ENCODE data around the gene CHST13.

CHST13 gene, protein sequence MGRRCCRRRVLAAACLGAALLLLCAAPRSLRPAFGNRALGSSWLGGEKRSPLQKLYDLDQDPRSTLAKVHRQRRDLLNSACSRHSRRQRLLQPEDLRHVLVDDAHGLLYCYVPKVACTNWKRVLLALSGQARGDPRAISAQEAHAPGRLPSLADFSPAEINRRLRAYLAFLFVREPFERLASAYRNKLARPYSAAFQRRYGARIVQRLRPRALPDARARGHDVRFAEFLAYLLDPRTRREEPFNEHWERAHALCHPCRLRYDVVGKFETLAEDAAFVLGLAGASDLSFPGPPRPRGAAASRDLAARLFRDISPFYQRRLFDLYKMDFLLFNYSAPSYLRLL

DNA sequence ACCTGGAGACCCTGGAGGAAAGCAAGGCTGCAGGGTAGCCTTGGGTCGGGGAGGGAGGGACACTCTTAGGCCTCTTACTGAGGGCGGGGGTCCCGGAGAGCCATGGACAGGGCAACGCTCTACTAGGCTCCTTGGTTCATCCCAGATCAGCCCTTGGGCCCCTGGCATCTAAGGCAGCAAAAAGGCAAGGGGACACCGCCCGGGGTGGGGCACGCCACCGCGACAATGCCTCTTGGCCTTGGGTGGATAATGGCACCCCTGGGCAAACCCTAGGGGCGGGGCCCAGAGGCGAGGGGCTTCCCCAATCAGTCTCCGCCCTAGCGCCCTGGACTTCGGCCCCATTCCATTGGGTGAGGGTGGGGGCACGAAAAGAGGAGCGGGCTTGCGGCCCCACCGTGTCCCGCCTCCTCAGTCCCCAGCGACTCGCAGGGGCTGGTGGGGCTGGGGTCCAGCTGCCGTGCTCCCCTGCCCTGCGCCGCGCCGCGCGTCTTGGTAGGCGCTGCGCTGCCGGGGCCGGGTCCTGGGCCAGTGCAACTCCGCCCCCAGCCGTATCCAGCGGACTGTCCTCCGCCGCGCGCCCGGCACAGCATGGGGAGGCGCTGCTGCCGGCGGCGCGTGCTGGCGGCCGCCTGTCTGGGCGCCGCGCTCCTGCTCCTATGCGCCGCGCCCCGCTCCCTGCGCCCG, at the start of gene CHST13:
TSS of gene CHST13 (plus strand) at position 411 of the 684 bp plus-strand sequence. CDS start at position 589, 178 bp downstream.
- peak; percentile 87 for DNase-seq (ENCODE audit: low spot score)

DNA sequence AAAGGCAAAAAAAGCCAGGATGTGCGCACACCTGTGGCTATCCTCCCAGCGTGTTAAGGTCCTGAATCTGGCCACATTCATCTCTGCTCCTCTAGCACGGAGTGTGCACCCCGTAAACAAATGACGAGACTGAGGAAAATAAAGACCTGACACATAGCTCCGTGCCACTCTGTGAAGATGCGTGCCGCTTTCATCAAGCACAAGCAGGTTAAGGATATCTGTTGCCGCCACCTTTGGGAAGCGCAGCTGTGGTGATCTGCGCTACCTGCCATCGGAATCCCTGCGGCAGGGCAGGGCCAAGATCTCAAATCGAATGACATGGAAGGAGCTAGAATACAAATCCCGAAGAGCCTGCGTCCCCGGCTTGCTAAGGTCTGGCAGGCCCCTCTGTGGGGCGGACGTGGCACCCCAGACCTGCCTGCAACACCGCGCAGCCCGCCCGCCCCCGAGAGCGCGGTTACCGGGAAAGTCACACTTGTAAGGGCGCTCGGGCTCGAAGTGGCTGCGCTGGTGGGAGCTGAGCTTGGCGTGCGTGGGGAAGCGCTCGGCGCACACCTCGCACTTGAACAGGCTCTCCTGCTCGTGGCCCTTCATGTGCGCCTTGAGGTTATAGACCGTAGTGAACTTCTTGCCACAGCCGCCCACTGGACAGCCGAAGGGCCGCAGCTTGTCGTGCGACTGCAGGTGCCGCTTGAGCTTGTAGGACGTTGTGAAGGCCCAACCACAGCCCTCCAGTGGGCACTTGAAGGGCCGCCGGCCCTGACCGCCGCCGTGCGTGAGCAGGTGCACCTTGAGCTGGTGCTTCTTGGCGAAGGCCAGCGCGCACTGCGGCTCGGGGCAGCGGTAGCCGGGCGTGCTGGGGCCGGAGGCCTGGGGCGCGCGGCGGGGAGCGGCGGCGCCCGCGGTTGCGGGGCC, 49.2 kb upstream of the CHST13 start:
- DNase-seq (ENCODE audit: low spot score): peak; percentile 53

DNA sequence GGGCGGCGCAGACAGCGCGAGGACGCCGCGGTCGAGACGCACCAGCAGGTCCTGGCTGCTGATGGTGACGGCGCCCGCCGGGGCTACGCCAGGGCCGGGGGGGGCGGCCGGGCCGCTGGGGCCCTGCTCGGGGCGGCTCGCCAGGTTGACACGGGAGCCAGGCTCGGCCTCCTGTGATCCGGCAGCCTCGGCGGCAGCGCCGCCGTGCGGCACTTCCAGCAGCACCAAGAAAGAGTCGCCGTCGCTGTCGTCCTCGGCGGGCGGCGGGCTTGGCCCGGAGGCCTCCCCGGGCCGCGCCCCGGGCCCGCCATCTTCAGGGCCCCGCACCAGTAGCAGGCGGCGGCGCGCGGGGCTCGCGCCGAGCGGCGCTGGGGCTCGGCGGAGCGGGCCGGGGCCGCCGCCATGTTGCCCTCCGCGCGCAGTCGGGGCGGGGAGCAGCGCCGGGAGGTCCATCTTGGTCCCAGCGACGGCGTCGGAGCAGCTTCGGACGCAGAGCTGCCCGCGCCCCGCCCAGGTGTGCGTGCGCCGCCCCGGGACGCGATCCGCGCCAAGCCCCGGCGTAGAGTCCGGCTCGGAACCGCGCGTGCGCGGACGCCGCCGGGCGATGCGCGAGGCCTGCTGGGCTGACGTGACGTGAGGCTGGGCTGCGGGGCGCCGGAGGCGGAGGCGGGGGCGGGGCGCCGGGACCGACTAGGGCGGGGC, 48.4 kb upstream of the CHST13 start, which contains the start of gene ZXDC:
TSS of gene ZXDC (minus strand) at position 479 of the 702 bp plus-strand sequence. CDS start at position 453, 26 bp downstream.
- peak; percentile 99 for DNase-seq (ENCODE audit: low spot score)

DNA sequence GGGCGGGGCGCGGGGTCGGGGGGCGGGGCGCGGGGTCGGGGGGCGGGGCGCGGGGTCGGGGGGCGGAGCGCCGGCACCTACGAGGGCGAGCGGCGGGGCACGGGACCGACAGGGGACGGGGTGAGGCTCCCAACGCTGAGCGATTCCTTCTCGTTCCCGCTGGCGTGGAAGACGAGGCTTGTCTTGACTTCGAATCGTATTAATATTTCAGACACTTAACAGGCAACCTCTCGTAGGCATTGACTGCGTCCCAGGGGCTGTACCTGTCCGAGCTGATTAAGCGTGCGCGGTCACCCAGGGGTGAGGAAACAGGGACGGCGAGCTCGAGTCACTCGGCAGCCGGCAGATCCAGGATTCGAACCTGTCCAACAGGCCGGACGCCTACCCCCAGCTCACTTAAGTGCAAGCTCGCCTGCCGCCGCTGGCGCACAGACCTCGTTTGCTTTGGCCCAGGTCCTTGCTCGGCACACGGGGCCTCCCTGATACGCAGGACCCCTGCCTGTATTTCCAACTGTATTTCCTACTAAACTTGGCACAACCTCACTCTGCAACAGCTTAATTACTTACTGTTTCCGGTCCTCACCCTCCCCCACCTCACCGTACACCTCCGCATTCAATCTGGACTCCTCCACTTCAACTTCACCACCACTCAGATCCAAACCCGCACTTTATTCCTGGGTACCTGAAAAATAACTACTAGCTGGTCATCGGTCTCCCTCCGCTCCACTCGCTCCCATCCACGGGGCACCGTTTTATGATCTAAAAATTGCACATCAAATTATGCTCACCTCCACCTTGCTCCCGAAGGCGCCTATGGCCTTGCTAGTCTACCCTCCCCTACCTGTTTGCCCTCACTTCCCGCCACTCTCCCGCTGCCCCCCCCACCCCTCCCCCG, 47.5 kb upstream of the CHST13 start:
- peak; percentile 86 for DNase-seq (ENCODE audit: low spot score)

DNA sequence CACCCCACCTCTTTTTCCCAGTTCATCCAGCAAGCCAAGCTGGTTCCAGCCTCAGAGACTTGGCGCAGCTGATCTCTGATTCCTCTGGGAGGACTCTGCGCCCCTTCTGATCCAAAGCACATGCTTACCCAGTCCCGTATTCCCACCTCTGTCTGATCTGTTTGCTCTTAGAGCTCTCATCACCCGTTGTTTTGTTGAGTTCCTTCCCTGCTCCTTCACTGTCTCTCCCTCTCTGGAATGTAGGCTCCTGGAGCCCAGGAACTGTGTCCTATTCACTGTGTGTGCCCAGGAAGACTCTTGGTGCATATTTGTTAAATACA, 46.9 kb upstream of the CHST13 start:
- DNase-seq (ENCODE audit: low spot score): no peak

DNA sequence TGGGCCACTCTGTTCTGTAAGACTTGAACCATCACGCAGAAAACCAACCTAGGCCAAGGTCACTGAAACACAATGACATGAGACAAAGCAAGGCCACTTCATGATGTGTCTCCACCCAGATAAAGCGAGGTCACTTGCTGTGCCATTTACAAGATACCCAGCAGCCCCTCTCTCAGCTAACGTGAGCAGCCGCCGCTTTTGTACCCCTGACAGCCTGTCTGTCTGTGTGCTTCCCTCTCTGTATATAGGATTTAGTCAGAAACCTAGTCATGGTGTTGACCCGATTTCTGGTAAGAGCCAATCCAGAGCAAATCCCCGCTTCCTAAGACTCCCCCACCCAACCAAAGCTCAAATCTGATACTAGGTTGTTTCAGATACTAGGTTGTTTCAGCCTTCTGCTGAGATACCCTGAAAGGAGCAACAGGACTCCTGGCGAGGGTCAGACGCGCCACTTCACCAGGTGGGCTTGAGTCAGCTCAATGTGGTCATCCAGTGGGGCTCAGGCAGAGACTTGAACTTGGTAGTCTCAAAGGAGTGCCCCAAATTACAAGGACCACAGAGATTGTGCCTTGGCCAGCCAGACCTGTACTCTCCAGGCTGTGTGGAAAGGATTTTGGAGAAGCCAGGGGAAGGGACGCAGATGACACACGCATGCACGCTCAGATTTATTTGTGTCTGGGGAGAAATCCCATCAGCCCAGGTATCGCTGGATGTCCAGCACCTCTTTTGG, 45.2 kb upstream of the CHST13 start:
- DNase-seq (ENCODE audit: low spot score): no peak

DNA sequence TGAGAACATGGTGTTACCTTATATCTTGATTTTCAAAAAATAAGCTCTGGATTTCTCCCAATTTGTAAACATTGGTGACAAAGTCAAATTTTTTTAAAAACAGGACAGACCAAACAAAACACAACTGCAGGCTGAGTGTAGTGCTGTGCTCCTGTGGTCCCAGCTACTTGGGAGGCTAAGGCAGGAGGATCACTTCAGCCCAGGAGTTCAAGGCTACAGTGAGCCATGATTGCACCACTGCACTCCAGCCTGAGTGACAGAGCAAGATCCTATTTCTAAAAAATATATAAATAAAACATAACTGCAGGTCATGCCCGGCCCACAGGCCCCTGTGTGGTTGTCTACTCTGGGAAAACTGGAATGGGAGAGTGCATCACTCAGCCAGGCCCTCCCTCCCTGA, 44.3 kb upstream of the CHST13 start:
- no peak for DNase-seq (ENCODE audit: low spot score)

DNA sequence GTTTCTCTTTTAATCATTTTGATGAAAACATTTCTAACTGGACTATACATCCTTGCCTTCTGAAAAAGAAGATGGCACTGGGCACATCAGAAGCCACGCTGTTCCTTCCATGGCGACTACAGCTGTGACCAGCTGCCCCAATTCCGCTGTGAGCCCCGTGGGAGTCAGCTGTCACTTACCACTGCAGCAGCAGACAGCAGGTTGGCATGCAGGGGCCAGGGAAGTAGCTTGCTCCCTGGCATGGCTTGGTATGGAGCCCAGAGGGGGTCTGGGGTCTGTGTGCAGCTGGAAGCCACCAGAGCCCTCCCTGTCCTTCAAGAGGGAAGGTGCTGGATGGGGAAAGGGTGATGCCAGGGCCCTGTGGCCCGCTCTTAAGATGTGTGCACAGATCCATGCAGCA, 43.7 kb upstream of the CHST13 start:
- DNase-seq (ENCODE audit: low spot score): no peak

DNA sequence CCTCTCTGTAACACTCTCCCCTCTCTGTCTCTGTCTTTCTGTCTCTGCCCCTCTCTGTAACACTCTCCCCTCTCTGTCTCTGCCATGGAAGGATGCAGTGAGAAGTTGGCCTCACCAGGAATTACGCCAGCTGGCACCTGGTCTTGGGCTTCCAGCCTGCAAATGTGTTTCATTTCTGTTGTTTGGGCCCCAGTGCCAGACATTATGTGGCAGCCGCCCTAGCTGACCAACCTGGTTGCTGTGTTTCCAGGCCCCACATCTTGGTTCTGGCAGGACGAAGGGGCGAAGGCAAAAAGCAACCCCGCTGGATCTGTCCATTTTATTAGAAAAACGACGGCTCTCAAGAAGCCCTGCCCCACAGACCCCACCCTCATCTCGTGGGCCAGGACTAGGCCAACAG, 43.1 kb upstream of the CHST13 start:
- DNase-seq (ENCODE audit: low spot score): no peak

DNA sequence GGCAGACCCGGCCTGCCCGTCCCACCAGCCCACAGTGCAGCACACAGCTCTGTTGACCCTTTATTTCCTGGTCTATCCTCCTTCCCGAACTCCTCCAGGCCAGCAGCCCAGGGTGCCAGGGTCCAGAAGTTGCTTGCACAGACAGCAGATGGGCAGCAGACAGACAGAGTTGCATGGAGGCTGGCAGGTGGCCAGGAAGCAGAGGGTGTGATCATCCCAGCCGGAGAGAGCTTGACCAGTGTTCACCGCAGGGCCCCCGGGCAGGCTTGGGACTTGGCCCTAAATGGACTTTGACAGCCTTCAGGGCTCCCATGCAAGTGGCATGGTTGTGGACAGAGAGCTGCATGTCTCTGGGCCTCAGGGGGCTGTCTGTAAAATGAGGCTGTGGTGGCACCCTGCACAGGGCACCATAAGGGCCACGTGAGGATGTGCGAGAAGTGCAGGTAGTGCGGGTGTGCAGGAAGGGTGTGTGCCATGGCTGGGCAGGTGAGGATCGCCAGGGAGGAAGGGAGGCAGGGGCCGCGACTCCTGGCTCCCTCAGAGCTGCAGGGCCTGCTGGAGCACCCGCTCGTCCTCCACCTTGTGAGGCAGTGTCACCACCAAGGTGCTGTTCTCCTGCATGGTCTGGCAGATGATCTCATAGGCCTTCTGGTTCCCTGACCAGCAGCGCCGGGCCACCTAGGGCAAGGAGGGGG, 42.0 kb upstream of the CHST13 start:
- DNase-seq (ENCODE audit: low spot score): no peak

DNA sequence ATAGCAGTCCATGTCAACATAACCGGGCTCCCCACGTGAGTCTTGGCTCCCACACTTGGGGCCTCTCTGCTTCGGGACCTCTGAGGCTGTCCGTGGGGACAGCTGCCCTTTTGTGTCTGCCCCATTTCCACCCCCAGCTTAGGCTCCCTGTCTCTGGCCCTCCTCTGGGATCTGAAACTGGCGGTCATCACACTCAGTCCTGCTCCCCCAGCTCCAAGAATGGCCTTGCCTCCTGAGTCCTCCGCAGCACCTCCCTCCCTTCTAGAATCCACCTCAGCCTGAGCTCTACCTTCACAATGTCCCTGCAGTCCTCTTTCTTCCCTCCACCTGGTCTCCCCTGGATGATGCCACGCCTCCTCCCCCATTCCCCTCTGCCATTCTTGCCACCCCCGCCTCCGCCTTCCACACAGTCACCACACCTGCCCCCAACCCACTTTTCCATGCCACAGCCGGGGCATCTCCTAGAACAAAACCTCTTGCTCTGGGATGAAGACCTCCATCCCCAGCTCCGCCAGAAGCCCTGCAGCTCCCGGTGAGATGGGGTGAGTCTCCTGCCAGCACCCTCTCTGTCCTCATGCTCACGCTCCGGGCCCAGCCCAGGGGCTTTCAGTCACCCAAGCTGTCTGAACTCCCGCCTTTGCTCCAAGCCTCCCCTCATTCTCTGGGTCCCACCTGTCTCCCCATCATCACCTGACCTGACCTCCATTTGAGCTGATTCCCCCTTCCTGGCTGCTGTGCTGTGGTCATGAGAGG, 41.3 kb upstream of the CHST13 start:
- DNase-seq (ENCODE audit: low spot score): no peak

DNA sequence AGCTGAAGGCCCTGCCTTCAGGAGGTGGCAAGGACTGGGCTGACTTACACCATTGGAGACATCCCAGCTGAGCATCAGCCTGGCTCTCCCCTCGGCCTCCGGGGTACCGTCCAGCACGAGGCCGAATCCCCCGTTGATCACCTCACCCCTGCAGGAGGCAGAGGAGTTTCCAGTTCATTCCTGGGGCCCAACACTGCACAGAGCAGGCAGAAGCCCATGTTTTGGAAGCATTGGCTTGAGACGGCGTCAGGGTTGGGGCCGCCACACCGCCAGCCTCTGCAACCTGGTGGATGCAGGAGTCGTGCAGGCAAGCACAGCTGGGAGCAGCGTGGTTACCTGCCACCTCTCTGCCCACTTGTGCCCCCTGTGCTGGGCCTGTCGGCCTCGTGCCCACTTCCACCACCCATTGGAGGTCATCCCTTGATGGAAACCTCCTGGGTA, 40.6 kb upstream of the CHST13 start:
- no peak for DNase-seq (ENCODE audit: low spot score)

DNA sequence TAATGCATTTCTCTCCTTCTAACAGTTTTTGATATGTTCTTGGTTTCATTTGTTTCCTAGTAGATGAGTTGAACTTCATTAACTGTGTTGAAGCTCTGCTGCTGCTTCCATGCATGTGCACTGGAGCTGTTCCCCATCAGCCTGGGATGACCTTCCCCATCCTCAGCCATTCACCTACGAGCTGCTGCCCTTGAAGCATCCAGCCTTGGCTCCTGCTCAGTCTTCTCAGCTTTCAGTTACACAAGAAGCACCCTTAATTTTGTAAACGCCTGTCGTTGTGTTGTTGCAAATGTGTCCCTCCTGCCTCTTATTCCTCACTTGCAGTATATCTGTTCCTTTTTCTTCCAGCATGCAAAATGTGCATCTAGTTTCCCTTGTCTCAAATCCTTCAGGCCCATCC, 39.8 kb upstream of the CHST13 start:
- no peak for DNase-seq (ENCODE audit: low spot score)

DNA sequence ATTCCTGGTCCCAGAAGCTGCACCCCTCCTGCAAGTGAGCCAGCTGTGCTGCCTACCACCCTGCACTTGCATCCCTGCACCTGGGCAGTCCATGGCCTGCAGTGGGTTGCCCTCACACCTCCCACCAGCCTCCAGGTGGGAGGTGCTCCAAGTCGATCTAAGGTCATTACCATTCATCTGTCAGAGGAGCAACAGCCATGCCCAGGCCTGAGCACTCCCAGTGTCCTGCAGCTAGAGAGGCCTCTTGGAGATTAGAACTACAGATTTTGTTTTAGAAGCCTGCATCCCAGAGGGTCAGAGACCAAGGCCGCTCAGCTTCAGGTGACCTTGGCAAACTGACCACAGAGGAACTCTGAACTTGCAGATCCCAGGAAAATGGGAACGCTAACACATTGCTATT, 39.3 kb upstream of the CHST13 start:
- DNase-seq (ENCODE audit: low spot score): no peak

DNA sequence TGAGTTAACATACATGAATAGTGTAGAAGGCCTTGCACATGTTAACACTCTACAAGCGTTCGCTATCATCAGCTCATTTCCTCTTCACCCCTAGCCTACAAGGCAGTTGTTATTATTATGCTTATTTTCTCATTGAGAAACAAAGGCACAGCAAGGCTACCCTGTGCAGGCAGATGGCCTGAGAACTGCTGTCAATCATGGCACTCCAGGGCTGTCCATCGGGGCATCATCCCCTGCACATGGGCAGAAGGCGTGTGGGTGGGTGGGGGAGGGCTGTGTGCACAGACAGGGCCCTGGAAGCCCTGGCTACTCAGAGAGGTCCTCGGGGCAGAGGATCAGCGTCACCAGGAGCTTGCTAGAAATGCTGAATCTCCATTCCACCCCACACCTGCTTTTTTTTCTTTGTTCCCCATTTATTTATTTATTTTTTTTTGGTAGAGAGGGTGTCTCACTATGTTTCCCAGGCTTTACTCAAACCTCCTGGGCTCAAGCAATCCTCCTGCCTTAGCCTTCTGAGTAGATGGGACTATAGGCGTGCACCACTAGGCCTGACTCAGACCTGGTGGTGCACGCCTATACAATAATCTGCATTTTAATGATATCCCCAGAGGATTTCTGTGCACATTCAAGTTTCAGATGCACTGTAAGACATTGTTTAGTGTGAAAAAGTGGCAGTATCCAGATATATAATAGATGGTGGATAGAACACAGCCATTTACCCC, 38.6 kb upstream of the CHST13 start:
- no peak for DNase-seq (ENCODE audit: low spot score)

DNA sequence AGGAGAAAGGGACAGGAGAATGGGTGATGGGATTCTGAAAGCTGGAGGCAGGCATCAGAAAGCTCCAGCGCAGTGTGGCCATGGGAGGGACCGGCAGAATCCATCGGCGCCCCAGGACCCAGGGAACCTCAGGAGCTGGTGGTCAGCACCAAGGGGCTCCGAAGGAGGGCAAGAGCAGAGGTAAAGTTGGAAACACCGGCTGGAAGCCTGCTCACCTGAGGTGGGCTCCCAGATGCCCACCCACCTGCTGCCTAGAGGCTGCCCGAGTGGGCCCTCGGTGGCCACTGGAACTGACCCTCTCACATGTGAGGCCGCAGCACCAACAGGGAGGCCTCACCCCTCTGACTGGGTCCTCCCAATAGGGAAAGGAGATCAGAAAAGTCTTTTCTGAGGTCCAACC, 38.0 kb upstream of the CHST13 start:
- DNase-seq (ENCODE audit: low spot score): no peak

DNA sequence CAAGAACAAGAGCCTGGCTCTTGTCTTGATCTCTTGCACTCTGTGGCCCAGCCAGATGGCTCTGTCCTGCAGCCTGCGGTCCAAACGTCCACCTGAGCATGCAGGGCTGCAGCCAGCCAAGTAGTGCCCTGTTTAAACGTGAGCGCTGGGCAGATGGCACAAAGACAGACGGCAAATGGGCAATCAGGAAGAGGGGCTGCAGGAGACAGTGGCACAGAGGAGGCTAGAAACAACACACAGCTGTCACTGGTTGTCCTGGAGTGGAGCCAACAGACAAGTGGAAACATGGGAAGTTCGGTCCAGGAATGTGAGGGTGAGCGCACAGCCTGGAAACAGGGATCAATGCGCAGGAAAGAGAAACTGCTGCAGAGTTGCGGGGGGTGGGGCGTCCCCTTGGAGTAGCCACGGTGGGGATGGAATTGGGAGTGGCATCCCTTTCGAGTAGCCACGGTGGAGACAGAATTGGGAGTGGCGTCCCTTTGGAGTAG, 37.6 kb upstream of the CHST13 start:
- no peak for DNase-seq (ENCODE audit: low spot score)

DNA sequence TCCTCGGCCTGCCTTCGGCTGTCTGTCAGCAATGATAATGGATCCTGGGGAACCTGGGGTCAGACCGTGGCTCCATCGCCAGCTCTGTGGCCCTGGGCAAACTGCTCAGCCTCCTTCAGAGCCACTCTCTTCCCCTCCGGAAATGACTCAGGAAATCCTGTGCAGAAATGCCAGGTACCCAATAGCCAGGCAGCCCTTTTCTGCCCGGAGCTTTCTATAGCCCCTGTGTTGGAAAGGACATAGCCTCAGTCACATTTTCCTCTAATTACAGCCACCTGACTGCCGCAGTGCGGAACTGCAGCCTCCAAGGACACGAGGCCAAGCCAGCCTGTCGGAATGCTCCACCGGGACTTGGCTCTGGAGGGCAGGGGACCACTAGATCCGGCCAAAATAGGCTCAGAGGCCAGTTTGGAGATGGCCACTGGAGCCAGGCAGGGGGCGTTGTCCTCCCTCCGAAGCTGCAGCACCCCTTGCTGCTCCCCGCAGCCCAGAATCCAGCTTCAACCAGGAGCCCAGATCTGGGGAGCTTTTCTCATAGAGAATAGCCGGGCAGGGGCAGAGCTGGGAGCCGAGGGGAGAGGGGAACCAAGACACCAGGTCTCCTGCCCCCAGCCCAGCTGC, 36.7 kb upstream of the CHST13 start:
- DNase-seq (ENCODE audit: low spot score): no peak

All from HuH-7 (cell line).